ES-I3 (cell line): ENCODE data around the gene TMA7B.

Experiments
- H3K36me3 ChIP-seq: 2 replicates; pipeline ENCODE4 v1.6.1; 2013; ENCODE audit warnings: mild to moderate bottlenecking, low read length, control low read depth, moderate library complexity; ENCODE audit not compliant: insufficient read depth
- H3K4me1 ChIP-seq: 2 replicates; pipeline ENCODE4 v1.6.1; 2013; ENCODE audit warnings: mild to moderate bottlenecking, control low read depth, low read length; ENCODE audit not compliant: insufficient read depth
- H3K9ac ChIP-seq: 2 replicates; pipeline ENCODE4 v1.6.1; 2013; ENCODE audit warnings: low read depth, mild to moderate bottlenecking, low read length, moderate library complexity
- H3K9me3 ChIP-seq: 2 replicates; pipeline ENCODE4 v1.6.1; 2013; ENCODE audit warnings: mild to moderate bottlenecking, low read length, moderate library complexity; ENCODE audit not compliant: control insufficient read depth, insufficient read depth

Gene TMA7B

DNA sequence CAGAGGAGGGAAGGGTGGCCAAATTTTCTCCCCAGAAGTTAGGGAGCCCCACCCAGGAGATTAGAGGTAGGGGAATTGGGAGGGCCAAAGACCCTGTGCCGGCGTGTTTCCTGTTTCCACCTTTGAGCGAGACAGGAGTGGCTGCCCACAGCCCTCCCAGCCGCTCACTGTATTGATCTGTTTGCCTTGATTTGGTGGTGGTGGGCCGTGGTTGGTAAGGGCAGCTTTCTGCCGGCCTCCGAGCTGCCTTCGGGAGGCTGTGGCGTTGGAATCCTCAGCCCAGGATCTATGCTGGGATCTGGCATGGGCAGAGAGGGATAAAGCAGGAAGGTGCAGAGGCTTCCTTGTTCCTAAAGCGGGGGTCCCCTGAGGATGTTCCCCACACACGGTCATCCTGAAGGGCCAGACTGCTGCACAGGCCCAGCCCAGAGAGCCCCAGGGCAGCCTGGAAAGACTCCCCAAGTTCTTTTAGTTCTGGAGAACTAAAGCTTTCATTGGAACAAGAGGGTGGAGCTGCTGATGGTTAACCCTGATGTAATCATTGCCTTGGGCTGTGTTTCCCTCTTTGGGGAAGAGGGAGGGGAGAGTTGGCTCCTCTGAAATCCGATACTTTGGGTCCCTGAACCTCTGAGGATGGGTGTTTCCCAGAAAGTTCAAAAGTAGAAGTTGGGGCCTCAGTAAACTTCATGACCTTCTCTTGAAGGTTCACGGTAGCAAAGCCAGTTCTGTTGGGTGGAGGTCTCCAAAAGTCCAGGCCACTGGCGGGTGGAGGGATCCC is 41.8 kb downstream of the TMA7B start:
- Histone ChIP-seq H3K9ac (no peak overlapping the region), H3K4me1 (peaks cover 58% of the 10 kb centered on the region), H3K36me3 (no peaks in the 10 kb centered on the region), H3K9me3 (no peaks in the 10 kb centered on the region)

DNA sequence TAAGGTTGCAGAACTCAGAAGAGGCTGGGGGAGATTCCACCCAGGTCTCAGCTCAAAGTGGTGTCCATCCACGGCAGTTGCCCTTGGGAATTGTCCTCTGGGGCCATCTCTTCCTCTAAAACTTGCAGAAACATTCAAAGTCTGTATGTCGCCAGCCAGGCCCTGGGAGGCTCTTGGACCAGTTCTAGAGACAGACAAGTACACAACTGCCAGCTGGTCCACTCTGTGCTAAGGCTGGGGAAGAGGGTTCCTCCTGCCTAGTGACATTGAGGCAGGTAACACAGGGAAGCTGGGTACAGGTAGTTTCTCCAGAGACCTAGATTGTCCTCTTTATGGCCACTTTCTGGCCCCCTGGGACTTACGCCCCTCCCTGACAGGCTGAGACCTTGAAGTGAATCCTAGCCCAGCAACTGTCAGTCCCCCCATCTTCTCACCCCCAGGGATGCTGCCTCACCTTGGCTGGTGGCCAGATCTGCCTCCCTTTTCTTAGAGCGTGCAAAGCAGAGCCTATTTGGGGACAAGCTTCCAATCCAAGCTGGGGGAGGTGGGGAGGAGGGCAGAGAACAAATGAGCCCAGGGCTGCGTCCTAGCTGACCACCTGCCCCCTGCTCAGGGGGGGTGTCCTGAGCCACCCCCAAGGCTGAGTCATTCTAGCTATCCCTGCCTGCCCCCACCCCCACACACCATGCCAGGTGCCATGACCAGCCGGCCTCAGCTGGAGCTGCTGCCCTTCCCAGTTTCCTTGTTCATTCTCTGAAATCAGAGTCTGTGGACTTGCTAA is 42.9 kb downstream of the TMA7B start:
- H3K9ac ChIP-seq: no peak overlapping the region
- H3K36me3 ChIP-seq: no peaks in the 10 kb centered on the region
- peaks cover 50% of the 10 kb centered on the region for H3K4me1 ChIP-seq
- no peaks in the 10 kb centered on the region for H3K9me3 ChIP-seq

DNA sequence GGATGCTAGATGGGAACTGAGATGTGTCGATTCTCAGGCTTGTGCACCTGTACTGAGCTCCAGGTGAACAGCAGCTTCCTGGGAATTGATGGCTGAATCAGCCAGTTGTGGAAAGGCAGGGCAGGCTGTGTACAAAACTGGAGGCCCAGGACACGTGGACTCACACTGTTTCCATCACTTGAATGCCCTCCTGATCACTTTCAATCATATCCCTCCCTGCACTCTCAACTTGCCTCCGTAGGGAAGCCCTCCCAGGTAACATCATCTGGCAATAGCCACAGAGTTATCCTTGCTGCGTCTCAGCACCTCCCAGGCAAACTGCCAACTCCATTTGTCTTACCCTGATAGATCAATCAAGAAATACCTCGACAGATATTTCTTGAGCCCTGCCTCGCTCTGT is 44.6 kb downstream of the TMA7B start:
- Histone ChIP-seq H3K9me3 (no peaks in the 10 kb centered on the region), H3K4me1 (peaks cover 53% of the 10 kb centered on the region), H3K36me3 (no peaks in the 10 kb centered on the region), H3K9ac (no peak overlapping the region)

DNA sequence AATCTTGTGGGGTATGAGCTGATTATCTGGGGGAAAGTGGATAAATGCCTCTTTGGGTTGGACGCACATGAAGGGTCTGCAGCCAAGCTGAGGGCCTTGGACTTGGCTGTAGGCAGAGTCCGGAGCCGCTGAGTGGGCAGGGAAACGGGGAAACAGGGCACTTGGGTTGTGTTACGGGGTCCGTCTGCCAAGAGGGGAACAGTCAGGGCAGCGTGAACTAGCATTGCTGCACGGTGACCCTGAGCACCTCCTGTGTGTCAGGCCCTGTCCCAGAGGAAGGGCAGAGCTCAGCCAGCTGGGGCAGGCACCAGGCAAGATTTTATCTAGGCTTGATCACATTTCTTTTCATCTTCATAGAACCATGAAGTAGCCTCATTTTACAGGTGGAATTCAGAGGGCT is 46.4 kb downstream of the TMA7B start:
- H3K4me1 ChIP-seq: peaks cover 39% of the 10 kb centered on the region
- H3K36me3 ChIP-seq: no peaks in the 10 kb centered on the region
- H3K9me3 ChIP-seq: no peaks in the 10 kb centered on the region
- H3K9ac ChIP-seq: no peak overlapping the region

DNA sequence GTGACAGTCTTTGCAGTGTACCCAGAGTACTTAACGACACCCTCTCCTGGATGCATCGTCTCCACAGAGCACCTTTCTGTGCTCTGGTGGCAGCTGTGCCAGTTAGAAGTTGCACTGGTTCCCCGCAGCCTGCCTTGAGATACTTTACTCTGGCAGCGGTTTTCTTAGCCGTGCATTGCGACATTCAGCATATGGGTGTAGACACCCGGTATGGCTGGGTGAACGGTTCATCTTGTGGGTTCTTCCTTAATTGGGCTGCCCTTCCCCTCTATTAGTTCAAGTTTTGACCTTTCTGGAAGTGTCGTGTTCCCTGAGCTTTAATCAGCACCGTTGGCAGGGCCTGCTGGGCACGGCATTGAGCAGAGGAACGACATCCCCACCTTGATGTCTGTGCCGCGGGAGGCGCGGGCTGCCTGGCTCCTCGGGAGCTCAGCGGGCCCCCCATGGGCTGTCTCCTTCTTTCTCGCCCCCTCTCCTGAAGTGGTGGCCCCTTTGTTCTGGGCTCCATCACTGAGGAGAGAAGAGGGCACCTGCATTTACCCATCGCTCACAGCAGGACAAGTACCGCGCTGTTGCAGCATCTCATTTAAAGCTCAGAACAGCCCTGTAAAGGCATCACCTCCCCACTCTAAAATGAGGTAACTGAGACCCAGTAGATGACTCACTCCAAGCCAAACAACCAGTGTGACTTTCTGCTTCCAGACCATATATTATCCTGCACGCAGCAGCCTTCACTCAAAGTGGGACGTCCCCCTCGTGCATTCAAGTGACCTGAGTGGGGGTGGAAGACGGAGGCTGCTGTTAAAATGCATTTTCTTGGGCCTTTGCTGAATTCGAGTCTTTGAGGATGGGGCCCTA is 47.9 kb downstream of the TMA7B start:
- H3K36me3 ChIP-seq: no peaks in the 10 kb centered on the region
- no peaks in the 10 kb centered on the region for H3K9me3 ChIP-seq
- H3K4me1 ChIP-seq: peaks cover 25% of the 10 kb centered on the region
- no peak overlapping the region for H3K9ac ChIP-seq

DNA sequence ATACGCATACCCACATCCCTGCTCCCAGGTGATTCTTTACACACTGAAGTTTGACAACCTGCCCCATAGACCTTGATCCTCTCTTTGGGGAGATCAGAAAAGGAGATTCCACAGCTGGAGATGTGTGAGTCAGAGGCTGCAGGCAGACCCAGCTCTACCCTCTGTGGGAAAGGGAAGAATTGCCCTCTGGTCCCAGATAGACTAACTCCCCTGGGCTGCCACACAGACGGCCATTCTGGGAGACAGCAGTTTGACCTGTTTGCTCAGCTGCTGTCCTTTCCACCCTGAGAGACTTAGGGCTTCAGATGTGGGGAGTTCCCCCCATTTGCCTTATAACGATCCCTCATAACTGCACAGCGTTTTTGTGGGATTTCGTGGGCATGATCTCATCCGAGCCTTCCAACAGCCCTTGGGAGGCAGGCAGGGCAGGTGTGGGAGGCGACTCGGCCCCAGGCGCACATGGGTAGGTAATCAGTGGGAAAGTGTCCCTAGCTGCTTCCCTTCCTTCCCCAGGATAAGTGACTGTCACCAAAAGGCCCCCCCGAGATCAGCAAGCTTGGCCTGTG is 48.6 kb downstream of the TMA7B start:
- H3K36me3 ChIP-seq: no peaks in the 10 kb centered on the region
- peaks cover 20% of the 10 kb centered on the region for H3K4me1 ChIP-seq
- H3K9me3 ChIP-seq: no peaks in the 10 kb centered on the region
- 0 out of 2 replicates have a peak overlapping the region, but pooled peaks have one; percentile 18 for H3K9ac ChIP-seq

DNA sequence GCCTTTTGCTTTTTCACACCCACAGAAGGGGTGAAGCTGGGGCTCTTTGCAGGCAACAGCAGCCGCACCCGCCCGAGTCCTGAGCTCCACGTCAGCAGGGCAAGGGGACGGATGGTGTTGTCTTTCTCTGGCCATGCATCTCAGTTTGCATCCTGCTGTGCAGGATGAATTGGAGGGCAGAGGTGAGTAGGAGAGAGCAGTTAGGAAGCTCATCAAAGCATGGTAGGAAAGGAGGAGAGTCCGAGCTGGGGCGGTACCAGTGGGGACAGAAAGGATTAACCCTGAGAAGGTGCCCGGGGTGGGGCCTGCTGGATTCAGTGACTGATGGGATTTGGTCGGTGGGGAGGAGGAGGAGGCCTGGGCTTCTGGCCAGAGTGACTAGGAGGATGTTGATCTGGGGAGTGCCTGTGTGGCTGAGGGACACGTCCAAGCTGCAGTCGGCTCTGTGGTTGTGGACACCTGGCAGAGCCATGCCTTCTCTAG is 49.1 kb downstream of the TMA7B start:
- Histone ChIP-seq H3K4me1 (peaks cover 20% of the 10 kb centered on the region), H3K9ac (peak overlapping the region; percentile 18; the same call in 1 of the 2 replicates), H3K36me3 (no peaks in the 10 kb centered on the region), H3K9me3 (no peaks in the 10 kb centered on the region)

DNA sequence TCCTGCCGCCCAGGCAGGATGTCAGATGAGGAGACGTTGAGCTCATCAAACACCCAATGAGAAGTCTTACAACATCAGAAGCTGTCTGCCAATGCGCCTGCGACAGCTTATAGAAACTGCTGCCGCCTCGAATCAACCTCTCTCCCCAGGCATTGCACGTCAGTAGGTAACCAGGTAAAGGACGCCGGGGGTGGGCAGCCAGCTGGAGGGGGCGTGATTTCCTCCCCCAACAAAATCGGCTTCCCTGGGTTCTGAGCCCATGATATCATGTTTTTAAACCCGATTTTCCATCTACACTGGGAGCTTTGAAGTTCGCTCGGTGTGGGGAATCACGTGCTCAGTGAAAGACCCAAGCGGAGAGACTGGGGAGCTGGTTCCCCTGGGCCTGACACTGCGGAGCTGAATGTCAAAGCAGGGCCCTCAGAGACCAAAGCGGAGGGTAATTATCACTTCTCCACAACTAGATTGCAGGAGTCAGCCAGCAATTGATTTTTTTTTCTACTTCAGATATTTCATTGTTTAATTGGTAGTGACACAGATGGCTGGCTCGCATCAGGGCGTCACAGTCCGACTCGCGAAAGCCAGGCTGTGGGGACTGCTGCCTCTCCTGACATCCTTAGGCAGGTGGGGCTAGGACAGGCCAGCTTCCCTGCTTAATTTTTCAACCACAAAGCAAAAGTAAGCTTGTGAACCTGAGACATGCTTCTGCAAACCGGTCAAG is 49.9 kb downstream of the TMA7B start:
- peak overlapping the region; percentile 14; the same call in 1 of the 2 replicates for H3K9ac ChIP-seq
- peaks cover 20% of the 10 kb centered on the region for H3K4me1 ChIP-seq

DNA sequence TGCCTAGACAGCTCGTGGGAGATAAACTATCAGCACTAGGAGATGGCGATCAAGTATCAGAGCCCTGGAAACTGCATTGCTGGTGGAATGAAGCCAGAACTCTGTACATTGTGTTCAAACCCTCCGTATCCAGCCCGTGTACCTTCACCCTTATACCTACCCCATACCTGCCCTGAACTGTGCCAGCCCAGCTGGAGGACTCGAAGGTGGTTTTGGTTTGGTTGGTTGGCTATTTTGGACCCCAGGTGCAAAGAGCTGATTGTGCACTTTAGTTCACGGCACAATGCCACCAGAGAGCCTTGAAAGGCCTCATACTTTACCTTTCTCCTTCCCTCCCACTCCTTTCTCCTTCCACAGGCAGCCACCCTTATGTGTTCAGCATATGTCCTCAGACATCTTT is 50.5 kb downstream of the TMA7B start:
- H3K36me3 ChIP-seq: no peaks in the 10 kb centered on the region
- H3K9ac ChIP-seq: no peak overlapping the region
- peaks cover 20% of the 10 kb centered on the region for H3K4me1 ChIP-seq
- H3K9me3 ChIP-seq: no peaks in the 10 kb centered on the region

More for the DNA sequence above, 49.9 kb downstream of the TMA7B start:
- Histone ChIP-seq H3K9me3 (no peaks in the 10 kb centered on the region), H3K36me3 (no peaks in the 10 kb centered on the region)
